Measurements from ENCODE around the gene JOSD1.

GRCh38 chr22:38734421-38735100 lies 33.8 kb upstream of the JOSD1 start:
- TF ChIP-seq, protein P1, sequence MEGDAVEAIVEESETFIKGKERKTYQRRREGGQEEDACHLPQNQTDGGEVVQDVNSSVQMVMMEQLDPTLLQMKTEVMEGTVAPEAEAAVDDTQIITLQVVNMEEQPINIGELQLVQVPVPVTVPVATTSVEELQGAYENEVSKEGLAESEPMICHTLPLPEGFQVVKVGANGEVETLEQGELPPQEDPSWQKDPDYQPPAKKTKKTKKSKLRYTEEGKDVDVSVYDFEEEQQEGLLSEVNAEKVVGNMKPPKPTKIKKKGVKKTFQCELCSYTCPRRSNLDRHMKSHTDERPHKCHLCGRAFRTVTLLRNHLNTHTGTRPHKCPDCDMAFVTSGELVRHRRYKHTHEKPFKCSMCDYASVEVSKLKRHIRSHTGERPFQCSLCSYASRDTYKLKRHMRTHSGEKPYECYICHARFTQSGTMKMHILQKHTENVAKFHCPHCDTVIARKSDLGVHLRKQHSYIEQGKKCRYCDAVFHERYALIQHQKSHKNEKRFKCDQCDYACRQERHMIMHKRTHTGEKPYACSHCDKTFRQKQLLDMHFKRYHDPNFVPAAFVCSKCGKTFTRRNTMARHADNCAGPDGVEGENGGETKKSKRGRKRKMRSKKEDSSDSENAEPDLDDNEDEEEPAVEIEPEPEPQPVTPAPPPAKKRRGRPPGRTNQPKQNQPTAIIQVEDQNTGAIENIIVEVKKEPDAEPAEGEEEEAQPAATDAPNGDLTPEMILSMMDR (IDR thresholded peaks at IDR 0.05; ENCODE audit: low read length): no peak
- no peak for TF ChIP-seq EZH2phosphoT487 (IDR thresholded peaks at IDR 0.05; ENCODE audit: low read length)

Measured in MM.1S (cell line).